Smooth muscle cell (in vitro differentiated cells): ENCODE data around the gene LAX1. TPM values are rescaled to one million over a fixed set of nuclear protein-coding genes. Genes with fewer than 3 reads are reported as not detected.

Experiments
- DNase-seq: peaks from one replicate; lab custom pipeline; 2025; ENCODE audit not compliant: unreplicated experiment; lab: John Stamatoyannopoulos, UW
- H2AFZ ChIP-seq: fragments of 200-600 bp; sonication (generic); 2 replicates; pipeline ENCODE4 v1.6.0; 2016; ENCODE audit warnings: antibody characterized with exemption, low read depth, mild to moderate bottlenecking
- H3F3A ChIP-seq: fragments of 200-600 bp; sonication (generic); 2 replicates; pipeline ENCODE4 v1.6.0; 2017; ENCODE audit warnings: antibody characterized with exemption, low read depth
- H3K27ac ChIP-seq: fragments of 200-600 bp; sonication (generic); 2 replicates; pipeline ENCODE4 v1.5.1; 2016; ENCODE audit warnings: low read depth, mild to moderate bottlenecking
- H3K27me3 ChIP-seq: fragments of 200-600 bp; sonication (generic); 2 replicates; pipeline ENCODE4 v1.6.1; 2016; ENCODE audit warnings: low read depth, mild to moderate bottlenecking
- H3K36me3 ChIP-seq: fragments of 200-600 bp; sonication (generic); 2 replicates; pipeline ENCODE4 v1.5.1; 2016; ENCODE audit warnings: low read depth
- H3K4me1 ChIP-seq: fragments of 200-600 bp; sonication (generic); 2 replicates; pipeline ENCODE4 v1.5.1; 2016; ENCODE audit warnings: low read depth
- H3K4me2 ChIP-seq: fragments of 200-600 bp; sonication (generic); 2 replicates; pipeline ENCODE4 v1.6.0; 2016; ENCODE audit warnings: mild to moderate bottlenecking
- H3K4me3 ChIP-seq: fragments of 200-600 bp; sonication (generic); 2 replicates; pipeline ENCODE4 v1.5.1; 2016; ENCODE audit warnings: mild to moderate bottlenecking
- H3K79me2 ChIP-seq: fragments of 200-600 bp; sonication (generic); 2 replicates; pipeline ENCODE4 v1.6.0; 2016; ENCODE audit warnings: low read depth, mild to moderate bottlenecking
- H3K9ac ChIP-seq: fragments of 200-600 bp; sonication (generic); 2 replicates; pipeline ENCODE4 v1.6.0; 2016; ENCODE audit warnings: low read depth
- H3K9me3 ChIP-seq: fragments of 200-600 bp; sonication (generic); replicated peaks from 2 replicates; pipeline ENCODE4 v1.5.1; 2016; ENCODE audit warnings: low read depth
- H4K20me1 ChIP-seq: fragments of 200-600 bp; sonication (generic); 2 replicates; pipeline ENCODE4 v1.6.0; 2016; ENCODE audit warnings: low read depth
- WGBS: methylation state at CpG from one replicate; pipeline ENCODE4 v1.1.7; 2016; ENCODE audit warnings: low lambda C conversion rate; 5-methylcytosine and 5-hydroxymethylcytosine counted together
- polyA plus RNA-seq: library from polyadenylated mRNA; unstranded; fragments of >200 nt; fragmentation: Nextera tagmentation; extraction: Ambion mirVana; gene quantifications from 2 replicates; pipeline ENCODE4 v1.2.1, GENCODE V29; 2016
- total RNA-seq: library from RNA; depleted of rRNA; stranded (reverse); fragments of >200 nt; gene quantifications from 2 replicates; pipeline ENCODE4 v1.2.3, GENCODE V29; 2014
- TF ChIP-seq, protein P1 (sequence below): fragments of 200-600 bp; sonication (generic); IDR thresholded peaks from 2 replicates; pipeline ENCODE4 v1.5.1; 2017; ENCODE audit warnings: borderline replicate concordance, mild to moderate bottlenecking, antibody characterized with exemption; ENCODE audit not compliant: insufficient read depth, poor library complexity, severe bottlenecking

The LAX1 gene
- total and polyA plus RNA-seq, 2 experiments from 2014 or later, result 0.27 to 0.36 TPM

DNA sequence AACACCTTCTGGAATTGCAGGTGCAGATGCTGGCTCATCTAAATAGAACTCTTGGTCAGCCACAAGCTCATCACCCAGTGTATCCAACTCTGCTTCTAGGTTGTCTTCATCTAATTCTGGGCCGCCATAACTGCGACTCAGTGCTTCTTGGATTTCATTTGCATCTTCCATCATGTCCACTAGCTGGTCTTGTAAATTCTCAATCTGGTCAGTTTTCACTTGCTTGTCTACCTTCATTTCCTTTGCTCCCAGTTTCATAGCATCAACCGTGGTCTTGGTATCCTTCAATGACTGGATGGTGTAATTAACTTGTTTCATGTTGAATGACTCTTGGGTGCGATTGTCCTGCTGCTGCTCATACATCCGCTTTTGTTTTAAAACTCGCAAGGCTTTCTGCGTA, 40.7 kb downstream of the LAX1 start:
- Histone ChIP-seq H3K4me1 (peaks cover 10% of the 10 kb centered on the region), H2AFZ (no peak overlapping the region), H3K79me2 (peaks cover 98% of the 10 kb centered on the region), H3K27ac (peak overlapping the region; percentile 60), H3F3A (peaks cover 19% of the 10 kb centered on the region), H3K27me3 (no peaks in the 10 kb centered on the region), H4K20me1 (peaks cover 100% of the 10 kb centered on the region), H3K9me3 (no peaks in the 10 kb centered on the region), H3K4me2 (no peak overlapping the region), H3K4me3 (no peak overlapping the region), H3K9ac (no peak overlapping the region), H3K36me3 (no peaks in the 10 kb centered on the region)
- TF ChIP-seq, protein P1, sequence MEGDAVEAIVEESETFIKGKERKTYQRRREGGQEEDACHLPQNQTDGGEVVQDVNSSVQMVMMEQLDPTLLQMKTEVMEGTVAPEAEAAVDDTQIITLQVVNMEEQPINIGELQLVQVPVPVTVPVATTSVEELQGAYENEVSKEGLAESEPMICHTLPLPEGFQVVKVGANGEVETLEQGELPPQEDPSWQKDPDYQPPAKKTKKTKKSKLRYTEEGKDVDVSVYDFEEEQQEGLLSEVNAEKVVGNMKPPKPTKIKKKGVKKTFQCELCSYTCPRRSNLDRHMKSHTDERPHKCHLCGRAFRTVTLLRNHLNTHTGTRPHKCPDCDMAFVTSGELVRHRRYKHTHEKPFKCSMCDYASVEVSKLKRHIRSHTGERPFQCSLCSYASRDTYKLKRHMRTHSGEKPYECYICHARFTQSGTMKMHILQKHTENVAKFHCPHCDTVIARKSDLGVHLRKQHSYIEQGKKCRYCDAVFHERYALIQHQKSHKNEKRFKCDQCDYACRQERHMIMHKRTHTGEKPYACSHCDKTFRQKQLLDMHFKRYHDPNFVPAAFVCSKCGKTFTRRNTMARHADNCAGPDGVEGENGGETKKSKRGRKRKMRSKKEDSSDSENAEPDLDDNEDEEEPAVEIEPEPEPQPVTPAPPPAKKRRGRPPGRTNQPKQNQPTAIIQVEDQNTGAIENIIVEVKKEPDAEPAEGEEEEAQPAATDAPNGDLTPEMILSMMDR, result no peak
- 98% methylated on average over 7 of the region's 7 CpGs for WGBS
- DNase-seq, result no peak

DNA sequence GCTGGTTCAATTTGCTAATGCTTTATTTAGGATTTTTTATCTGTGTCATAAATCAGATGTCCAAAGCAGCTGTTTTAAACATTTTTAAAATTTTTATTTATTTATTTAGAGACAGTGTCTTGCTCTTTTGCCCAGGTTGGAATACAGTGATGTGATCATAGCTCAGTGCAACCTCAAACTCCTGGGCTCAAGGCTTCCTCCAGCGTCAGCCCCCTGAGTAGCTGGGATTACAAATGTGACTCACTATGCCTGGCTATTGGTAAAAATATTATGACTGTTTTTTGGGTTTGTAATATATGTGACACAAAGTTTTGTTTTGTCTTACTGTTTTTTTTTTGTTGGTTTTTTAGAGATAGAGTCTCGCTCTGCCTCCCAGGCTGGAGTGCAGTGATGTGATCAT, 42.2 kb downstream of the LAX1 start:
- Histone ChIP-seq H2AFZ (no peak overlapping the region), H3K27ac (peak overlapping the region; percentile 60), H3K27me3 (no peaks in the 10 kb centered on the region), H3K4me3 (no peak overlapping the region), H3K4me2 (peak overlapping the region; percentile 14), H3F3A (peaks cover 13% of the 10 kb centered on the region), H3K9ac (no peak overlapping the region), H3K36me3 (no peaks in the 10 kb centered on the region), H3K79me2 (peaks cover 98% of the 10 kb centered on the region), H4K20me1 (peaks cover 100% of the 10 kb centered on the region), H3K4me1 (no peaks in the 10 kb centered on the region), H3K9me3 (no peaks in the 10 kb centered on the region)
- TF ChIP-seq, protein P1, result no peak
- WGBS, result 33% methylated on average over 2 of the region's 2 CpGs
- no peak for DNase-seq

DNA sequence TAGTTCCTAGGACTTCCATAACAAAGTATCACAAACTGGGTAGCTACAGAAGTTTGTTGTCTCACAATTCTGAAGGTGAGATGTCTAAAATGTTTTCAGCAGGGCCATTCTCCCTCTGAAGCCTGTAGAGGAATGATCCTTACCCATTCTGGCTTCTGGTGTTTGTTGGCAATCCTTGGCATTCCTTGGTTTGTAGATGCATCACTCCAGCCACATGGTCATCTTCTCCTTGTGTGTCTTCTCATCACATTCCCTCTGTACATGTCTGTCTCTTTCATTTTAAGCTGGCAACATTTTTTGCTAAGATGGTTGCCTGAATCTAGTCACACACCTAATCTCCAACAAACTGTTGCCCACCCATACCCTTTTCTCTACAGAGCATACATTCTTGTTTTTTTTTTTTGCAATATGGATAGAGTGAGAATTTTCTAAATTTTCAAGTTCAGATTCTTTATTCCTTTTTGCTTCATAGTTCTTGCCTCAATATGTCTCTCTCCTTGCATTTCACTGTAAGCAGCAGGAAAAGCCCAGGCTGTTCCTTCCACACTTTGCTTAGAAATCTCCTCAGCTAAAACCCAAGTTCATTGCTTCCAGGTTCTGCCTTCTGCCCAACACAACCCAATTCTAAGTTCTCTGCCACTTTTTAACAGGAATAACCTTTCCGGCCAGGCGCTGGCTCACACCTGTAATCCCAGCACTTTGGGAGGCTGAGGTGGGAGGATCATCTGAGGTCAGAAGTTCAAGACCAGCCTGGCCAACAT, 48.8 kb downstream of the LAX1 start:
- Histone ChIP-seq H3K4me3 (no peak overlapping the region), H3K9ac (no peak overlapping the region), H3K27me3 (no peaks in the 10 kb centered on the region), H3K9me3 (no peaks in the 10 kb centered on the region), H3K4me2 (no peak overlapping the region), H3F3A (no peaks in the 10 kb centered on the region), H4K20me1 (peaks cover 100% of the 10 kb centered on the region), H3K27ac (no peak overlapping the region), H3K36me3 (peaks cover 18% of the 10 kb centered on the region), H2AFZ (no peak overlapping the region), H3K79me2 (peaks cover 99% of the 10 kb centered on the region), H3K4me1 (no peaks in the 10 kb centered on the region)
- WGBS, result 95% methylated on average over 2 of the region's 2 CpGs
- no peak for DNase-seq
- TF ChIP-seq, protein P1, result no peak

DNA sequence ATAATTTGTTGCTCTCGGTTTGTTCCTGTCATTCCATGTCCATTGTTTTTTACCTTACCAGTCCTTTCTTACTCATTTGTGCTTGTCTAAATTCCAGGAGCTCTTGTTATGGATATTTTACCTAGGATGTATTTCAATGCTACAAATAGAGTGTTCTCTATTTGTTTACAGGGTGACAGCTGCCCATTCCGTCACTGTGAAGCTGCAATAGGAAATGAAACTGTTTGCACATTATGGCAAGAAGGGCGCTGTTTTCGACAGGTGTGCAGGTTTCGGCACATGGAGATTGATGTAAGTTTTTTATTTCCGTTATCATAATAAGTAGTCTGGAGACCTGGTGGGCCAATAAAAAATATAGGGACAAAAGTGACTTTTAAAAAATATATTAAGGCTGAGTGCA, 53.4 kb downstream of the LAX1 start:
- Histone ChIP-seq H3K9me3 (no peaks in the 10 kb centered on the region), H3F3A (peaks cover 5% of the 10 kb centered on the region), H3K27ac (no peak overlapping the region), H2AFZ (no peak overlapping the region), H3K4me3 (no peak overlapping the region), H3K9ac (no peak overlapping the region), H3K4me1 (no peaks in the 10 kb centered on the region), H4K20me1 (peaks cover 99% of the 10 kb centered on the region), H3K4me2 (no peak overlapping the region), H3K79me2 (peaks cover 94% of the 10 kb centered on the region), H3K27me3 (no peaks in the 10 kb centered on the region), H3K36me3 (peaks cover 39% of the 10 kb centered on the region)
- TF ChIP-seq, protein P1, result no peak
- 98% methylated on average over 6 of the region's 6 CpGs for WGBS
- DNase-seq, result no peak
